Tibial nerve (tissue), 4 donors: Measurements from ENCODE around the gene MSRB3.

Experiments
- CTCF ChIP-seq, 5 experiments: fragments of 200-600 bp in 3 of 5; fragments of 450-650 bp in 2 of 5; sonication (generic) in 3 of 5; IDR thresholded peaks; one replicate each; pipeline ENCODE4 v1.5.1; 2016 to 2019; ENCODE audit warnings: antibody characterized with exemption in 5 of 5, mild to moderate bottlenecking in 3 of 5, moderate library complexity in 2 of 5
- EP300 ChIP-seq, 2 donors: sonication (generic); formaldehyde crosslinking; IDR thresholded peaks; one replicate each; pipeline ENCODE4 v1.6.1; 2017; ENCODE audit warnings: antibody characterized with exemption in 2 of 2, mild to moderate bottlenecking in 1 of 2
- POLR2A ChIP-seq, 2 donors: fragments of 450-650 bp; IDR thresholded peaks; one replicate each; pipeline ENCODE4 v1.6.1; 2017; ENCODE audit warnings: antibody characterized with exemption in 2 of 2, mild to moderate bottlenecking in 2 of 2, moderate library complexity in 2 of 2

- TF ChIP-seq POLR2A (IDR thresholded peaks at IDR 0.05) = no peak
- TF ChIP-seq CTCF (IDR thresholded peaks at IDR 0.05) = no peak
- TF ChIP-seq EP300 (IDR thresholded peaks at IDR 0.05) = no peak
These were observed 77.0 kb downstream of the MSRB3 start for GRCh38 chr12:65355461-65355860.
